ENCODE results near the gene SLC6A19. TPM values are rescaled to one million over a fixed set of nuclear protein-coding genes. Genes with fewer than 3 reads are reported as not detected.

SLC6A19 gene
- total and polyA plus RNA-seq, 9 of the 15 experiments (the other 6 are each of a cell fraction or from before 2014, with no cell fraction given): 0.03 to 1.6 (median 0.59) TPM

DNA sequence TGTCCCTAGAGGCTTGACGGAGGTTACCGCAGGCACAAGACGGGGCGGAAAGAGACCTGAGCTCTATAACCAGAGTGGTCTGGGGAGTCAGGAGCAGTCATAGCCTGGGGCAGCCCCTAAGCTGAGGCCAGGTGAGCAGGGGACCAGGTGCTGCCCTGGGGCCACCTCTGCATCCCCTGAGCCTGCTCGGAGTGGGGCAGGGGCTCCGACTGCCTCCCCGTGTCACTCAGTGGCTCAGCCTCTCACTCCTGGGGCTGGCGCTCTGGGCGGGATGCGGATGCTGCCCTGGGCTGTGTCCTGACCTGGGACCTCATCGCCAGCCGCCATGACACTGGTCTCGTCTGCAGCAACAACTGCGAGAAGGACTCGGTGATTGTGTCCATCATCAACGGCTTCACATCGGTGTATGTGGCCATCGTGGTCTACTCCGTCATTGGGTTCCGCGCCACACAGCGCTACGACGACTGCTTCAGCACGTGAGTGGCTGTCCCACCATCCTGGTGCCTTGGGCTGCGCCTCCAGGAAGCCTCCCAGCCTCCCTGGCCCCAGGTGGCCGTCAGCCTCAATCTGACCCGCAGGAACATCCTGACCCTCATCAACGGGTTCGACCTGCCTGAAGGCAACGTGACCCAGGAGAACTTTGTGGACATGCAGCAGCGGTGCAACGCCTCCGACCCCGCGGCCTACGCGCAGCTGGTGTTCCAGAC is 15.0 kb downstream of the SLC6A19 start:
- TF ChIP-seq POLR2G (IDR thresholded peaks at IDR 0.05; ENCODE audit: low read depth, low read length): 0 out of 2 replicates have a peak, but pooled peaks have one; percentile 9
- TF ChIP-seq, protein P1, sequence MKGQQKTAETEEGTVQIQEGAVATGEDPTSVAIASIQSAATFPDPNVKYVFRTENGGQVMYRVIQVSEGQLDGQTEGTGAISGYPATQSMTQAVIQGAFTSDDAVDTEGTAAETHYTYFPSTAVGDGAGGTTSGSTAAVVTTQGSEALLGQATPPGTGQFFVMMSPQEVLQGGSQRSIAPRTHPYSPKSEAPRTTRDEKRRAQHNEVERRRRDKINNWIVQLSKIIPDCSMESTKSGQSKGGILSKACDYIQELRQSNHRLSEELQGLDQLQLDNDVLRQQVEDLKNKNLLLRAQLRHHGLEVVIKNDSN (CRISPR knock-in tag; IDR thresholded peaks at IDR 0.05): peak; percentile 21; the same call in 1 of the 2 replicates
- TF ChIP-seq EP400 (IDR thresholded peaks at IDR 0.05): no peak
- H3K27ac ChIP-seq (ENCODE audit: extremely low read depth, low read depth, low read length): no peak overlapping the region
- H3K27me3 ChIP-seq (ENCODE audit: control insufficient read depth in 2 of 2, insufficient read depth in 2 of 2, low read length in 2 of 2): peaks cover 25 to 65% of the 10 kb centered on the region in 2 experiments; a peak in 4 of 5 replicates
- no peaks in the 10 kb centered on the region for H3K36me3 ChIP-seq (ENCODE audit: control insufficient read depth, insufficient read depth, low read length)
- no peak overlapping the region for H3K4me3 ChIP-seq
- DNase-seq (ENCODE audit: extremely low read depth in 1 of 4, low spot score in 3 of 4) (no peak), ATAC-seq (no peak), FAIRE-seq (no peak)
- H3K79me2 ChIP-seq (ENCODE audit: control insufficient read depth, insufficient read depth, low read length): no peaks in the 10 kb centered on the region
- H3K4me1 ChIP-seq (replicated peaks in 1 of 2; ENCODE audit: control insufficient read depth in 2 of 2, insufficient read depth in 2 of 2, low read length in 2 of 2): peaks cover 0 to 42% of the 10 kb centered on the region in 2 experiments; a peak in 1 of 5 replicates
- WGBS (ENCODE audit: insufficient coverage, low coverage, missing lambda C conversion rate): 38% methylated on average over 38 of the region's 38 CpGs
- ChIA-PET POLR2A (interaction anchor here (0.5 kb wide), 1 partner anchor 892 kb away, joined by 3 read pairs; no protein-coding TSS in a partner anchor), CTCF (ENCODE audit: low intra/inter-chr PET ratio) (no interaction called here)
- in situ Hi-C loops (cut with MboI): no loop called here
- H3K9me3 ChIP-seq (replicated peaks; ENCODE audit: control insufficient read depth, insufficient read depth, low read depth, low read length): no peaks in the 10 kb centered on the region; the same call in 1 of the 2 replicates
- H3K9me1 ChIP-seq (ENCODE audit: control insufficient read depth, insufficient read depth, low read length): no peaks in the 10 kb centered on the region
- H4K20me1 ChIP-seq (replicated peaks; ENCODE audit: control insufficient read depth, insufficient read depth, low read length): no peaks in the 10 kb centered on the region; the same call in 1 of the 2 replicates
- intact Hi-C loops (cut with micrococcal nuclease): no loop called here
- H3K4me2 ChIP-seq (ENCODE audit: insufficient read depth, low read length): no peak overlapping the region
- H3K9ac ChIP-seq (ENCODE audit: insufficient read depth in 1 of 2, low read depth in 2 of 2, low read length in 2 of 2): no peak overlapping the region
- BruUV-seq (replicated peaks): no TSS peak
- no peak overlapping the region for H2AFZ ChIP-seq (ENCODE audit: low read depth, low read length)

DNA sequence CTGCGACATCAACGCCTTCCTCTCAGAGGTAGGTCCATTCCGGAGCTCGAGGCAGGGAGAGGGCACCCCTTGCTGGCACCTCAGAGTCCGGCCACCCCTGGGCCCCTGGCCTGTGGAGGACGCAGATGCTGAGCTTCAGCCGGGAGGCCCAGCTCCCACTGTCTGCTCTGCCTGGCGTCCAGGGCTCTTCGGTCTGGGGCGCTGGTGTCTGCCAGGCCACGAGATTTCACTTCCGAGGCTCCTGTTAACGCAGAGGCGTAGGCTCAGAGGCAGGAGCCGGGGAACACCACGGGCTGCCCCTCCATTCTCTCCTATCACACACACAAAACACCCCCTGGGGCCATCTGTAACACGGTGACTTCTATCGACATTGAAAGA is 15.5 kb downstream of the SLC6A19 start:
- Histone ChIP-seq H4K20me1 (replicated peaks; ENCODE audit: control insufficient read depth, insufficient read depth, low read length) (no peaks in the 10 kb centered on the region; the same call in 1 of the 2 replicates), H3K36me3 (ENCODE audit: control insufficient read depth, insufficient read depth, low read length) (no peaks in the 10 kb centered on the region), H3K9ac (ENCODE audit: insufficient read depth in 1 of 2, low read depth in 2 of 2, low read length in 2 of 2) (no peak overlapping the region), H3K9me3 (replicated peaks; ENCODE audit: control insufficient read depth, insufficient read depth, low read depth, low read length) (no peaks in the 10 kb centered on the region; the same call in 1 of the 2 replicates), H3K27me3 (ENCODE audit: control insufficient read depth in 2 of 2, insufficient read depth in 2 of 2, low read length in 2 of 2) (peaks cover 25 to 61% of the 10 kb centered on the region in 2 experiments; a peak in 4 of 5 replicates), H2AFZ (ENCODE audit: low read depth, low read length) (no peak overlapping the region), H3K27ac (ENCODE audit: extremely low read depth, low read depth, low read length) (no peak overlapping the region), H3K9me1 (ENCODE audit: control insufficient read depth, insufficient read depth, low read length) (no peaks in the 10 kb centered on the region), H3K4me2 (ENCODE audit: insufficient read depth, low read length) (no peak overlapping the region), H3K4me1 (replicated peaks in 1 of 2; ENCODE audit: control insufficient read depth in 2 of 2, insufficient read depth in 2 of 2, low read length in 2 of 2) (peaks cover 0 to 42% of the 10 kb centered on the region in 2 experiments; a peak in 1 of 5 replicates), H3K4me3 (no peak overlapping the region), H3K79me2 (ENCODE audit: control insufficient read depth, insufficient read depth, low read length) (no peaks in the 10 kb centered on the region)
- intact Hi-C loops (cut with micrococcal nuclease): no loop called here
- ChIA-PET CTCF (ENCODE audit: low intra/inter-chr PET ratio) (no interaction called here), POLR2A (no interaction called here)
- in situ Hi-C loops (cut with MboI): no loop called here
- no peak for TF ChIP-seq PRMT5 (CRISPR knock-in tag; IDR thresholded peaks at IDR 0.05)
- TF ChIP-seq FUS (optimal IDR thresholded peaks at IDR 0.05; ENCODE audit: low read depth, low read length): no peak
- no peak for TF ChIP-seq SMC3 (conservative IDR thresholded peaks at IDR 0.05; ENCODE audit: insufficient read depth, low read depth, low read length)
- no peak for TF ChIP-seq JUND (IDR thresholded peaks at IDR 0.05; ENCODE audit: borderline replicate concordance, low read depth, low read length)
- TF ChIP-seq JUND (tag; IDR thresholded peaks at IDR 0.05; ENCODE audit: borderline replicate concordance, low read depth, low read length): no peak
- TF ChIP-seq, protein P2, sequence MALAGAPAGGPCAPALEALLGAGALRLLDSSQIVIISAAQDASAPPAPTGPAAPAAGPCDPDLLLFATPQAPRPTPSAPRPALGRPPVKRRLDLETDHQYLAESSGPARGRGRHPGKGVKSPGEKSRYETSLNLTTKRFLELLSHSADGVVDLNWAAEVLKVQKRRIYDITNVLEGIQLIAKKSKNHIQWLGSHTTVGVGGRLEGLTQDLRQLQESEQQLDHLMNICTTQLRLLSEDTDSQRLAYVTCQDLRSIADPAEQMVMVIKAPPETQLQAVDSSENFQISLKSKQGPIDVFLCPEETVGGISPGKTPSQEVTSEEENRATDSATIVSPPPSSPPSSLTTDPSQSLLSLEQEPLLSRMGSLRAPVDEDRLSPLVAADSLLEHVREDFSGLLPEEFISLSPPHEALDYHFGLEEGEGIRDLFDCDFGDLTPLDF (CRISPR knock-in tag; IDR thresholded peaks at IDR 0.05): no peak
- no peak for TF ChIP-seq ZNF282 (CRISPR knock-in tag; IDR thresholded peaks at IDR 0.05)
- TF ChIP-seq EGR1 (conservative IDR thresholded peaks at IDR 0.05): no peak
- TF ChIP-seq ASH1L (IDR thresholded peaks at IDR 0.05; ENCODE audit: borderline replicate concordance, low read depth, partially characterized antibody): no peak
- ATAC-seq: no peak
- FAIRE-seq: no peak
- no TSS peak for BruUV-seq (replicated peaks)
- WGBS (ENCODE audit: insufficient coverage, low coverage, missing lambda C conversion rate): 8% methylated on average over 15 of the region's 18 CpGs
- DNase-seq (ENCODE audit: extremely low read depth in 1 of 4, low spot score in 3 of 4): no peak

Data from K562 (cell line).